IMR-90 (cell line): ENCODE measurements around the gene MAPKAP1.
"Not testable (repeated sequence)": the region's sequence is repeated elsewhere in the genome, so short reads cannot be mapped to it uniquely, and the experiment has no call there.

Experiments used
- CTCF ChIP-seq: conservative IDR thresholded peaks from 2 replicates; pipeline ENCODE4 v1.5.1; 2012; ENCODE audit warnings: mild to moderate bottlenecking, low read depth, low read length, improper control_type of control experiment
- ELK1 ChIP-seq: fragments of 150-350 bp; IDR thresholded peaks from 2 replicates; pipeline ENCODE4 v1.6.1; 2016; ENCODE audit warnings: low read depth, mild to moderate bottlenecking, low read length, moderate library complexity, borderline replicate concordance
- MAZ ChIP-seq: IDR thresholded peaks from 2 replicates; pipeline ENCODE4 v1.6.1; 2012; ENCODE audit warnings: low read depth, mild to moderate bottlenecking, low read length, improper control_type of control experiment, moderate library complexity, borderline replicate concordance
- POLR2A ChIP-seq: IDR thresholded peaks from 2 replicates; pipeline ENCODE4 v1.6.1; 2012; ENCODE audit warnings: mild to moderate bottlenecking, low read depth, low read length
- RAD21 ChIP-seq: IDR thresholded peaks from 2 replicates; pipeline ENCODE4 v1.6.1; 2012; ENCODE audit warnings: low read length, improper control_type of control experiment

- TF ChIP-seq RAD21, CTCF, POLR2A, MAZ, ELK1: not testable (repeated sequence)
Measured at GRCh38 chr9:125572461-125572860, 134.5 kb downstream of the MAPKAP1 start.
